Measurements from ENCODE around the gene CCDC106. TPM values are rescaled to one million over a fixed set of nuclear protein-coding genes. Genes with fewer than 3 reads are reported as not detected.

Gene CCDC106
- total RNA-seq, 1 donor from 2014 or later, result 20.8 TPM

- Mint-ChIP-seq H3K9me3 (no peaks in the 10 kb centered on the region), H3K4me3 (peak within 1 kb of the TSS; percentile 91), H3K27ac (peak within 1 kb of the TSS; percentile 98), H3K36me3 (peaks cover 22% of the 10 kb centered on the region), H3K27me3 (ENCODE audit: low read depth) (no peaks in the 10 kb centered on the region), H3K4me1 (peaks cover 29% of the 10 kb centered on the region)
- no peak for TF ChIP-seq CTCF (IDR thresholded peaks at IDR 0.05; ENCODE audit: unreplicated experiment)
- peak; percentile 68 to 81 for DNase-seq (ENCODE audit: low spot score in 2 of 2, unreplicated experiment in 2 of 2)
Observed at GRCh38 chr19:55605637-55606470, 42.2 kb upstream of the CCDC106 start, which contains the start of gene ZNF865. Gene ZNF865 (plus strand): TSS chr19:55605647. CDS start chr19:55613619, 7,972 bp downstream.

GRCh38 chr19:55606471-55606787 is 41.6 kb upstream of the CCDC106 start:
- no peak for DNase-seq (ENCODE audit: low spot score in 2 of 2, unreplicated experiment in 2 of 2)
- Mint-ChIP-seq H3K9me3 (no peaks in the 10 kb centered on the region), H3K4me1 (peaks cover 25% of the 10 kb centered on the region), H3K27me3 (ENCODE audit: low read depth) (no peaks in the 10 kb centered on the region), H3K36me3 (peaks cover 24% of the 10 kb centered on the region), H3K4me3 (peak overlapping the region; percentile 91), H3K27ac (peak overlapping the region; percentile 98)
- no peak for TF ChIP-seq CTCF (IDR thresholded peaks at IDR 0.05; ENCODE audit: unreplicated experiment)

GRCh38 chr19:55606817-55607216 is 41.2 kb upstream of the CCDC106 start:
- Mint-ChIP-seq H3K4me1 (peaks cover 21% of the 10 kb centered on the region), H3K36me3 (peaks cover 24% of the 10 kb centered on the region), H3K27ac (peak overlapping the region; percentile 98), H3K9me3 (no peaks in the 10 kb centered on the region), H3K4me3 (peak overlapping the region; percentile 91), H3K27me3 (ENCODE audit: low read depth) (no peaks in the 10 kb centered on the region)
- no peak for DNase-seq (ENCODE audit: low spot score in 2 of 2, unreplicated experiment in 2 of 2)
- no peak for TF ChIP-seq CTCF (IDR thresholded peaks at IDR 0.05; ENCODE audit: unreplicated experiment)

GRCh38 chr19:55609326-55609725 is 38.7 kb upstream of the CCDC106 start:
- no peak for DNase-seq (ENCODE audit: low spot score in 2 of 2, unreplicated experiment in 2 of 2)
- no peak overlapping the region for H3K4me3 Mint-ChIP-seq
- peaks cover 18% of the 10 kb centered on the region for H3K4me1 Mint-ChIP-seq
- peaks cover 31% of the 10 kb centered on the region for H3K36me3 Mint-ChIP-seq
- H3K27me3 Mint-ChIP-seq (ENCODE audit: low read depth), result no peaks in the 10 kb centered on the region
- TF ChIP-seq CTCF (IDR thresholded peaks at IDR 0.05; ENCODE audit: unreplicated experiment), result no peak
- no peaks in the 10 kb centered on the region for H3K9me3 Mint-ChIP-seq
- H3K27ac Mint-ChIP-seq, result no peak overlapping the region

GRCh38 chr19:55611300-55611982 is 36.6 kb upstream of the CCDC106 start:
- TF ChIP-seq CTCF (IDR thresholded peaks at IDR 0.05; ENCODE audit: unreplicated experiment), result no peak
- H3K4me1 Mint-ChIP-seq, result peaks cover 8% of the 10 kb centered on the region
- no peak overlapping the region for H3K27ac Mint-ChIP-seq
- peaks cover 33% of the 10 kb centered on the region for H3K36me3 Mint-ChIP-seq
- H3K27me3 Mint-ChIP-seq (ENCODE audit: low read depth), result no peaks in the 10 kb centered on the region
- H3K9me3 Mint-ChIP-seq, result no peaks in the 10 kb centered on the region
- no peak overlapping the region for H3K4me3 Mint-ChIP-seq
- DNase-seq (ENCODE audit: low spot score in 2 of 2, unreplicated experiment in 2 of 2), result no peak
